ENCODE results near the gene DAP3. TPM values are rescaled to one million over a fixed set of nuclear protein-coding genes. Genes with fewer than 3 reads are reported as not detected.
"Not testable (repeated sequence)": the region's sequence is repeated elsewhere in the genome, so short reads cannot be mapped to it uniquely, and the experiment has no call there.

Gene DAP3
- total RNA-seq (100 to 1,000 TPM in 1 of 2 donors, 10 to 100 TPM in 1; 98.9 to 127 TPM), total RNA-seq (102 to 141 reads per million in 2 donors)

GRCh38 chr1:155689081-155689607 is at the start of gene DAP3:
DAP3 (plus strand) TSS chr1:155689091; CDS start chr1:155709780, 20,689 bp downstream.
- H3K4me3 Mint-ChIP-seq: peak within 1 kb of the TSS; percentile 97
- peaks cover 31% of the 10 kb centered on the region for H3K4me1 Mint-ChIP-seq
- peak; percentile 1 for ATAC-seq
- not testable (repeated sequence) for H3K27me3 Mint-ChIP-seq; H3K9me3 ChIP-seq (ENCODE audit: control insufficient read depth, low read length, poor library complexity, severe bottlenecking); DNase-seq; H3K36me3 Mint-ChIP-seq (ENCODE audit: low read depth)
- peak within 1 kb of the TSS; percentile 94 for H3K27ac Mint-ChIP-seq

DNA sequence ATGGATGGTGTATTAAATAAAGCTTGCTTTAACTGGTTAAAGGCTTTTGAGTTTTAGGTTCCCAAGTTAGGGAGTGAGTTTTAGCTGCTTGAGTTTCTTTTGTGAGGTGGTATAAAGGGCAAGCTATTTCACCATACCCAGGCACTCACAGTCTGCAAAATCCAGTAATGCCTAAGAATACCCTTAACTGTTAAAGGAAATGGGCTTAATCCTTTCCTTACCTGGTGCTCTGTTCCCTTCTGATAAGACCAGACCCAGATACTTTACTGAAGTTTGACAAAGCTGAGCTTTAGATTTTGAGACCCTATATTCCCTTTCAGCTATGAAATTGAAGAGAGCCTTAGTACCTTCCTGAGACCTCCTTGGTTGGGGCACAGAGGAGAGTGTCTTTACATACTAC is 48.5 kb upstream of the DAP3 start:
- peaks cover 14% of the 10 kb centered on the region for H3K4me1 Mint-ChIP-seq
- no peaks in the 10 kb centered on the region for H3K27me3 Mint-ChIP-seq
- ATAC-seq (no peak), DNase-seq (no peak)
- no peaks in the 10 kb centered on the region for H3K36me3 Mint-ChIP-seq (ENCODE audit: low read depth)
- H3K9me3 ChIP-seq (ENCODE audit: control insufficient read depth, low read length, poor library complexity, severe bottlenecking): no peaks in the 10 kb centered on the region
- no peak overlapping the region for H3K27ac Mint-ChIP-seq
- H3K4me3 Mint-ChIP-seq: no peak overlapping the region

GRCh38 chr1:155642559-155643180 is 46.2 kb upstream of the DAP3 start:
- H3K9me3 ChIP-seq (ENCODE audit: control insufficient read depth, low read length, poor library complexity, severe bottlenecking); H3K27me3 Mint-ChIP-seq; H3K27ac Mint-ChIP-seq; DNase-seq; H3K4me1 Mint-ChIP-seq; H3K4me3 Mint-ChIP-seq; ATAC-seq; H3K36me3 Mint-ChIP-seq (ENCODE audit: low read depth): not testable (repeated sequence)

DNA sequence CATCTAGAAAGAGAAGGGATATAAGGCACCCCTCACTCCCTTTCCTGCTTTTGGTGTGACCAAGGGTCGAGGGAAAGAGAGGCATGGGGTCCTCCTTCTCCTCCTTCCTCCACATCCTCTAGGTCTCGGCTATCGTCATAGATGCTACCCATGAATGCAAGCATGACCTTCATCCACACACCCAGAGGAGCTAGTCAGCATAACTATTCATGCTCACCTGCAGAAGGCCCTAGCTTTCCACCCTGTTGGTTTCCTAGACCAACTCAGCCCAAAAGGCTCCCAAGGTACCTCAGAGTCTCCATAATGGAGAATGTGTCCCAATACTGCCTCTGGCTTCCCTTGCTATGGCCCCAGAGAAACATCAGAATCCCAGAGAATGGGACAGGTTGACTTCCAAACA is 45.7 kb upstream of the DAP3 start:
- no peaks in the 10 kb centered on the region for H3K9me3 ChIP-seq (ENCODE audit: control insufficient read depth, low read length, poor library complexity, severe bottlenecking)
- Mint-ChIP-seq H3K4me1 (peaks cover 7% of the 10 kb centered on the region), H3K27me3 (peaks cover 5% of the 10 kb centered on the region), H3K4me3 (no peak overlapping the region), H3K27ac (no peak overlapping the region), H3K36me3 (ENCODE audit: low read depth) (no peaks in the 10 kb centered on the region)
- ATAC-seq: no peak
- DNase-seq: no peak

- Mint-ChIP-seq H3K4me1 (peaks cover 5% of the 10 kb centered on the region), H3K27me3 (peaks cover 5% of the 10 kb centered on the region), H3K36me3 (ENCODE audit: low read depth) (peaks cover 1% of the 10 kb centered on the region), H3K4me3 (no peak overlapping the region), H3K27ac (no peak overlapping the region)
- H3K9me3 ChIP-seq (ENCODE audit: control insufficient read depth, low read length, poor library complexity, severe bottlenecking): no peaks in the 10 kb centered on the region
- DNase-seq (no peak), ATAC-seq (no peak)
Measured at GRCh38 chr1:155645034-155645598, 43.8 kb upstream of the DAP3 start.

GRCh38 chr1:155645648-155646047 is 43.2 kb upstream of the DAP3 start:
- ATAC-seq: no peak
- H3K9me3 ChIP-seq (ENCODE audit: control insufficient read depth, low read length, poor library complexity, severe bottlenecking): no peaks in the 10 kb centered on the region
- DNase-seq: no peak
- H3K27me3 Mint-ChIP-seq: peaks cover 5% of the 10 kb centered on the region
- H3K4me1 Mint-ChIP-seq: peaks cover 5% of the 10 kb centered on the region
- no peak overlapping the region for H3K4me3 Mint-ChIP-seq
- peaks cover 2% of the 10 kb centered on the region for H3K36me3 Mint-ChIP-seq (ENCODE audit: low read depth)
- H3K27ac Mint-ChIP-seq: no peak overlapping the region

GRCh38 chr1:155646307-155646706 is 42.6 kb upstream of the DAP3 start:
- H3K36me3 Mint-ChIP-seq (ENCODE audit: low read depth): peaks cover 2% of the 10 kb centered on the region
- no peaks in the 10 kb centered on the region for H3K9me3 ChIP-seq (ENCODE audit: control insufficient read depth, low read length, poor library complexity, severe bottlenecking)
- DNase-seq (no peak), ATAC-seq (no peak)
- H3K4me3 Mint-ChIP-seq: no peak overlapping the region
- H3K4me1 Mint-ChIP-seq: peaks cover 5% of the 10 kb centered on the region
- H3K27ac Mint-ChIP-seq: no peak overlapping the region
- H3K27me3 Mint-ChIP-seq: peaks cover 5% of the 10 kb centered on the region

GRCh38 chr1:155648207-155649147 is 40.4 kb upstream of the DAP3 start:
- no peaks in the 10 kb centered on the region for H3K9me3 ChIP-seq (ENCODE audit: control insufficient read depth, low read length, poor library complexity, severe bottlenecking)
- peaks cover 5% of the 10 kb centered on the region for H3K27me3 Mint-ChIP-seq
- no peak overlapping the region for H3K27ac Mint-ChIP-seq
- ATAC-seq: no peak
- no peak for DNase-seq
- H3K4me3 Mint-ChIP-seq: no peak overlapping the region
- peaks cover 8% of the 10 kb centered on the region for H3K4me1 Mint-ChIP-seq
- peaks cover 2% of the 10 kb centered on the region for H3K36me3 Mint-ChIP-seq (ENCODE audit: low read depth)

DNA sequence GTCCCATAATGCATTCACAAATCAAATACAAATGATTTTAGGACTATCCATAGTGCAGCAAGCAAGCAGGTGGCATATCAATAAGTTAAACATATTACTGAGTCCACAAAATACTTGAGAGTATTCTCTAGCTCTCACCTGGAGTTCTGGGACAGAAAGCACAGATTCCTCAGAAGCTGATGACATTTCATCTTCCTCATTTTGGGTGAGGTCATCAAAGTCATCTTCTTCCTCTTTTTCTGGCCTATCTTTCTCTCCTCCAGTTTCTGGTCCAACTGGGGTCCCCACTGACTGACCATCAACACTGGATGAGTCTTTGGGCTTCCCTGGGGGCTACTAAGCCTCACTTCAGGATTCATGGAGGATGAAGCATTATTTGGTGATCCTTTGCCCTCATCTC is 39.2 kb upstream of the DAP3 start:
- peaks cover 2% of the 10 kb centered on the region for H3K36me3 Mint-ChIP-seq (ENCODE audit: low read depth)
- peaks cover 8% of the 10 kb centered on the region for H3K4me1 Mint-ChIP-seq
- peaks cover 5% of the 10 kb centered on the region for H3K27me3 Mint-ChIP-seq
- H3K27ac Mint-ChIP-seq: no peak overlapping the region
- no peak for DNase-seq
- H3K4me3 Mint-ChIP-seq: no peak overlapping the region
- H3K9me3 ChIP-seq (ENCODE audit: control insufficient read depth, low read length, poor library complexity, severe bottlenecking): no peaks in the 10 kb centered on the region
- ATAC-seq: no peak

DNA sequence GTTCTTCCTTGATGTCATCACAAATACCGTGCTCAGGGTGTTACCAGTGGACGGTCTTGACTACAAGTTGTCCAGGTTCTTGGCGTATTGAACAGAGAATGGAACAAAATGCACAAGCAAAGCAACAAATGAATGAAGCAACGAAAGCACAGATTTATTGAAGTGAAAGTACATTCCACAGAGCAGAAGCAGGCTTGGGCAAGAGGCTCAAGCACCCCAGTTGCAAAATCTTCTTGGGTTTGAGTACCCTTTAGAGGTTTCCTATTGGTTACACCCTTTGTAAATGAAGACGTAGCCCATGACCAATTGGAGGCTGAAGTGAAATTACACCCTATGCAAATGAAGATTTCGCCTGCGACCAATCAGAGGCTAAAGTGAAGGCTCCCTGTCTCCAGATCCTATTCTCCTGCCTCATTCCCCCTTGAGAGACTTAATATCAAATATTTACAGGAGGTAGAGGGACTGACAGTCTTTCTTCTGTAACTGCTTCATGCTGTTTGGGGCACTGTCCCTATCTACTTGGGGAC is 38.6 kb upstream of the DAP3 start:
- no peak for DNase-seq
- peaks cover 5% of the 10 kb centered on the region for H3K27me3 Mint-ChIP-seq
- peaks cover 7% of the 10 kb centered on the region for H3K4me1 Mint-ChIP-seq
- no peak for ATAC-seq
- no peak overlapping the region for H3K4me3 Mint-ChIP-seq
- H3K9me3 ChIP-seq (ENCODE audit: control insufficient read depth, low read length, poor library complexity, severe bottlenecking): no peaks in the 10 kb centered on the region
- H3K36me3 Mint-ChIP-seq (ENCODE audit: low read depth): peaks cover 2% of the 10 kb centered on the region
- no peak overlapping the region for H3K27ac Mint-ChIP-seq

DNA sequence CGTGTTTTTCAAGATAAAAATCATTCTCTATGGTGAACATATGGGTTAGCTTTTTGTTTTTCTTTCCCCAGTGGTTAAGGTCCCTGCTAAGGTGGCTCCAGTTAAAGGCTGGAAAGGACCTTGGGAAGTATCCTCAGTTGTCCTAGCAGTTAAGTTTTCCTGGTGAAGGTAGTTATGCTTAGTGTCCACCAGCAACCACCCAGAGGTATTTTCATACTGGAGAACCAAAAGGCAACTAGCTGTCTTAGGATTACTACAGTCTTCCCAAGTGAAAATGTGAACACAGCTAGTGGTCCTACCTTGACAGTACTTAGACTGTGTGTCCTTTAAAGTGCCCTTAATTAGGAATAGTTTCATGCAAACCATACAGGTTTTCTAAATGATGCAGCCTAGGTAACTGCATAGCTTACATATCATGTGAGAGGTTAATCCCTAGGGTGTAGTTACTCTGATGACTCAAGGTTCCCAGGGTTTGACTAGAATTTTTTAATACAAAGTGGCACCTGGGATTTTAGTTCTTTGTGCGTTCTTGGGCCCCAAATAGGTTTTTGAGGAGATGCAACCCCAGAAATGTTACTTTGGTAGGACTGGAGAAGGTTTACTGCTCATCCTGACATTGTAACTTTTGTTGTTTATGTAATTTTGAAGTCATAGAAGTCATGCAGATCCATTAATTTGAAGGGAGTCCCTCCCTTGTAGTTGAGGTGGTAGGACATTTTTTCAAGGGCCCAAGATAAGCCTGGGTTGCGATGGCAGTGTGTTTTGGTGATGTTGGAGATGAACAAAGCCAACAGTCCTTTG is 36.8 kb upstream of the DAP3 start:
- Mint-ChIP-seq H3K36me3 (ENCODE audit: low read depth) (peaks cover 2% of the 10 kb centered on the region), H3K27ac (no peak overlapping the region), H3K4me1 (peaks cover 2% of the 10 kb centered on the region), H3K4me3 (no peak overlapping the region), H3K27me3 (no peaks in the 10 kb centered on the region)
- DNase-seq: no peak
- ATAC-seq: no peak
- H3K9me3 ChIP-seq (ENCODE audit: control insufficient read depth, low read length, poor library complexity, severe bottlenecking): no peaks in the 10 kb centered on the region

DNA sequence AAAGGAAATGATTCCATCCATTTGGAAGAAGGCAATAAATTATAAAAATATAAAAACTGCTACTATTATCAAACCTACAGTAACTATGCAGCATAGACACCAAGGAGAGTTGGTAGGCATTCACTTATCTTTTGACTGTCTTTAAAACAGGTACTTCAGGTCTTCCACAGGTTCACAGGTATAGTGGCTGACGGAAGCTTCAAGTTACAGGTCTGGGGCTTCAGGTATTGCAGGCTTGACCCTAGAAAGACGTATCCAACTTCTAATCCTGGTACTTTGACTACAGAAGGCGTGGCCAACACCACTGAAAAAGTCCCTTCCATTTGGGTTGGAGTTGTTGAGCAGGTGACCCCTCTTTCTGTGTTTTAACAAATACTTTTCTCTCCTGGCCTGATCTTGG is 35.9 kb upstream of the DAP3 start:
- Mint-ChIP-seq H3K4me3 (no peak overlapping the region), H3K36me3 (ENCODE audit: low read depth) (peaks cover 2% of the 10 kb centered on the region), H3K27ac (no peak overlapping the region), H3K4me1 (peaks cover 2% of the 10 kb centered on the region), H3K27me3 (no peaks in the 10 kb centered on the region)
- DNase-seq: no peak
- H3K9me3 ChIP-seq (ENCODE audit: control insufficient read depth, low read length, poor library complexity, severe bottlenecking): no peaks in the 10 kb centered on the region
- no peak for ATAC-seq
